GM04503 (cell line): Measurements from ENCODE around the gene UGP2.
"Not testable (repeated sequence)": the region's sequence is repeated elsewhere in the genome, so short reads cannot be mapped to it uniquely, and the experiment has no call there.

ENCODE experiments used
- DNase-seq: peaks from one replicate; pipeline ENCODE4 v3.0.0-alpha.2; 2012; ENCODE audit warnings: low read depth

UGP2 gene

GRCh38 chr2:63840081-63840784, 1.5 kb upstream of the UGP2 start:
- no peak for DNase-seq

- peak; percentile 79 for DNase-seq
Observed at GRCh38 chr2:63840785-63841253, 877 bp upstream of the UGP2 start.

- no peak for DNase-seq
Observed at GRCh38 chr2:63842149-63843061, 709 bp downstream of the UGP2 start.

- no peak for DNase-seq
Observed at GRCh38 chr2:63843093-63843492, 1.4 kb downstream of the UGP2 start.

GRCh38 chr2:63843791-63844190, 2.1 kb downstream of the UGP2 start:
- DNase-seq, result no peak

- DNase-seq, result no peak
Observed at GRCh38 chr2:63844616-63845015, 2.9 kb downstream of the UGP2 start.

GRCh38 chr2:63845866-63846265, 4.2 kb downstream of the UGP2 start:
- DNase-seq, result no peak

GRCh38 chr2:63846487-63846886, 4.8 kb downstream of the UGP2 start:
- DNase-seq, result no peak

GRCh38 chr2:63847571-63847970, 5.9 kb downstream of the UGP2 start:
- not testable (repeated sequence) for DNase-seq

GRCh38 chr2:63849381-63850203, 7.9 kb downstream of the UGP2 start:
- peak; percentile 54 for DNase-seq

GRCh38 chr2:63850204-63850571, 8.5 kb downstream of the UGP2 start:
- no peak for DNase-seq

- DNase-seq, result no peak
Observed at GRCh38 chr2:63850649-63851048, 9.0 kb downstream of the UGP2 start.

- DNase-seq, result no peak
Observed at GRCh38 chr2:63851691-63852311, 10.1 kb downstream of the UGP2 start.

- DNase-seq, result no peak
Observed at GRCh38 chr2:63853527-63854310, 12.0 kb downstream of the UGP2 start.

GRCh38 chr2:63855418-63856302, 14.0 kb downstream of the UGP2 start:
- DNase-seq, result no peak

- DNase-seq, result no peak
Observed at GRCh38 chr2:63856303-63856603, 14.6 kb downstream of the UGP2 start.

GRCh38 chr2:63858291-63858690, 16.6 kb downstream of the UGP2 start:
- no peak for DNase-seq

GRCh38 chr2:63861220-63861822, 19.6 kb downstream of the UGP2 start:
- DNase-seq, result no peak

- DNase-seq, result no peak
Observed at GRCh38 chr2:63862806-63863205, 21.1 kb downstream of the UGP2 start.

GRCh38 chr2:63863707-63864106, 22.0 kb downstream of the UGP2 start:
- DNase-seq, result no peak
